HG03196 (cell line): ENCODE measurements around the gene TYMP.
A peak's percentile ranks its signal among the peaks of the same experiment; 100 is the strongest.
"Not testable (repeated sequence)": the region's sequence is repeated elsewhere in the genome, so short reads cannot be mapped to it uniquely, and the experiment has no call there.

Experiments
- ATAC-seq: cut with Tn5 transposase; IDR thresholded peaks from one replicate; pipeline ENCODE4 v1.9.1; 2021; ENCODE audit not compliant: unreplicated experiment

TYMP gene

DNA sequence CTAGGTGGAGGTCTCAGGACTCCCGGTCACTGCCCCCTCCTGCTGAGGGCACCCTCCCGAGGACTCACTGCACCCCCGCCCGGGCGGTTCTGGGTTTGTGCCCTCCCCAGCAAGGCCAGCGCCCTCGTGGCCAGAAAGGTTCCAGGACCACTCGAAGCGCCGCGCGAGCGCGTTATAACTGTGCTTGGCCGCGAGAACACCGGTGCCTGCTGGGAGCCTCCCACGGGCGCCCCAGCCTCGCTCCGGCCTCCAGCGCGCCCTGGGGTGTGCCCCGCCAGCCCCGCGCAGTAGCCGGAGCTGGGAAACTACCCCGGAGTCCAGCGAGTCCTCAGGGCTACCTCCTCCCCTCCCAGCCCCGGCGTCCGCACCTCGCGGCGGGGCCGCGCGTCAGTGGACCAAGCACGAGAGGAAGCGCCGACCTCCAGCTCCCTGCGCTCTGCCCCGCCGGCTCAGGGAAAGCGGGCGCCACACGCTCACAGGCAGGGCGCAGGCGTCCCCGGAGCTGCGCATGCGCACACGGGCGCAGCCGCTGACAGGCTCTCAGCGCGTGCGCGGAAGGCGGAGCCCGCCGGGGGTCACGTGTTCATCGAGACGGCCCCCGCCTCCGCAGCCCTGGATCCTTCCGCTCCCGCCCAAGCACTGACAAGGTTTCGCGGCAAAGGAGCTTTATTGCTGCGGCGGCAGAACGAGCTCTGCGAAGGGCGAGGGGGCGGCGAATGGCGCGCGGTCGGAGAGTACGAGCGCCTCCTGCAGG, 4.5 kb downstream of the TYMP start, which contains the start of gene SCO2:
Gene SCO2, minus strand, starts transcription at position 495 of the 754 bp plus-strand sequence. CDS start 1,187 bp downstream, outside the sequence.
- peak; percentile 38 for ATAC-seq

DNA sequence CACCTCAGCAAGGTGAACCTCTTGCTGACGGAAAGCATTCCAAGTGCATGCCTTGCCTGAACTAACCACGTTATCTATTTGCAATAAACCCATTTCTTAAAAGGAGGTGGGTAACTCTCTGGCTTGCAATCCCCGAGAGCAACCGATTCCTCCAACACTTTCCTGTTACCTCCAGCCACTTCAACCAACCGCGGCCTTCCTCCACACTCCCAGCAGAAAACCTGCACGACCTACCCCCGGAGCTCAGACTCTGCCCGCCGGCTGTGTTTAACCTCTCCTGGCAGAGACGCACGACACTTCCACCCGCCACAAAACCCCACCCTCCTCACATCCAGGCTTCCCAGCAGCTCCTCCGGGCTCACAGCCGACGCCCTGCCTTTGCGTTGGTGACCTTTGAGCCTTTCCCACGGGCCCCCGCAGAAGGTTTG, 5.1 kb downstream of the TYMP start:
- ATAC-seq, result no peak

DNA sequence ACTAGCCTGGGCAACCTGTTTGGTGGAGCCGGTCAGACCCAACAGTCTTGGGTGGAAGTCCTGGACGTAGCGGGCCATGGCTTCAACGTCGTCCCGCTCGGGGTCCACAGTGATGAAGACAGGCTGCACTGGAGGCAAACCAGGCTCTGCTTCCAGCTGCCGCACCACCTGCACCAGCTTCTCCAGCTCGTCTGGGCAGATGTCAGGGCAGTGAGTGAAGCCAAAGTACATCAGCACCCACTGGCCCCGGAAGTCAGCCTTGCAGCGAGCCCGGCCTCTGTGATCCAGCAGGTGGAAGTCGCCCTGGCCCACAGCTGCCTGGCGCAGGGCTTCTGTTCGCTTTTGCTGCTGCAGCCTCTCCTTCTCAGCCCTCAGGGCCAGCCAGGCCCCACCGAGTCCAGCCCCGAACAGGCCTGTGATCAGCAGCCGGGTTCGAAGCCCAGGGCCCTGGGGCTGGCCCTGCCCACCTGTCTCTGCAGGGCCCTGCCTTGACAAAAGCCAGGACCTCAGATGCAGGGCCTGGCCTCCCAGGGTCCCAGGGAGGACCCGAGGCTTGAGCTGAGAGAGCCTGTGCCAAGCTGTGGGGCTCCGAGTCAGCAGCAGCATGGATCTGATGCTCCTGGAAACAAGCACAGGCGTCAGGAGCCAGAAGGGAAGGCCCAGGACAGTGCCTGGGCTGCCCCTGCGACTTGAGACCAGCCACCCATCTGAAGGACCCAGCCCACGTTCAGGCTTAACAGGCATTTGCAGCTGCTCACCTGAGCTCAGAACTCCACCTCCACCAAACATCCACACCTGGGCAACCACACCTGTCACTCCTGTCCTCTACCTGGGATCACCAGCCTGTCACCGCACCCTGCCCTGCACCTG, 5.8 kb downstream of the TYMP start:
- no peak for ATAC-seq

DNA sequence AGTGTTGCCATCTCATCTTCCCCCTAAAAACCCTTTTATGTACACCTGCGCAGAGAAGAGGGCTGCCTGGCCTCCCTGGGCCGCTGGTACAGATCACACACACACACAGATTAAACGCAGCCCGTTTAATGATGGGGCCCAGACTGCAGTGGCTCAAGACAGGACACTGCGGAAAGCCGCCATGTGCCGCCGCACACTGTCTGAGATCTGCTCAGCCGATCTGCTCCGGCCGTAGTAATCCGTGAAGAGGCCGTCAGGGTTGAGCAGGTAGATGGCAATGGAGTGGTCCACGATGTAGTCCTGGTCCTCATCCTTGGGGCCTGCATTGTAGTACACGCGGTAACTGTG, 6.4 kb downstream of the TYMP start:
- no peak for ATAC-seq

DNA sequence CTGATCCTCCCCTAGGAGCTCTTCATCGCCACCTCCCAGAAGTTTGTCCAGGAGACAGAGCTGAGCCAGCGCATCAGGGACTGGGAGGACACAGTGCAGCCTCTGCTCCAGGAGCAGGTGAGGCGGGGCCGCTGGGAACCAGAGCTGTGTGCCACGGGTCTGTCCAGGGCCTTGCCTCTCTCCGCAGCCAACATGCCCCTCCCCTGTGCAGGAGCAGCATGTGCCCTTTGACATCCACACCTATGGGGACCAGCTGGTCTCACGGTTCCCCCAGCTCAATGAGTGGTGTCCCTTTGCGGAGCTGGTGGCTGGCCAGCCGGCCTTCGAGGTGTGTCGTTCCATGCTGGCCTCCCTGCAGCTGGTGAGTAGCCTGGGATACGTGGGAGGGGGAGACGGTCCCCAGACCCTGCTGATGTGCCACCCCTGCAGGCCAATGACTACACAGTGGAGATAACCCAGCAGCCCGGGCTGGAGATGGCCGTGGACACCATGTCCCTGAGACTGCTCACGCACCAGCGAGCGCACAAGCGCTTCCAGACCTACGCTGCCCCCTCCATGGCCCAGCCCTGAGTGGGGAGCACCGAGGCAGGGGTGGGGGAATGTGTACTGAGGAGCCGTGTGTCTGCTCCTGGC, 6.9 kb downstream of the TYMP start:
- no peak for ATAC-seq

DNA sequence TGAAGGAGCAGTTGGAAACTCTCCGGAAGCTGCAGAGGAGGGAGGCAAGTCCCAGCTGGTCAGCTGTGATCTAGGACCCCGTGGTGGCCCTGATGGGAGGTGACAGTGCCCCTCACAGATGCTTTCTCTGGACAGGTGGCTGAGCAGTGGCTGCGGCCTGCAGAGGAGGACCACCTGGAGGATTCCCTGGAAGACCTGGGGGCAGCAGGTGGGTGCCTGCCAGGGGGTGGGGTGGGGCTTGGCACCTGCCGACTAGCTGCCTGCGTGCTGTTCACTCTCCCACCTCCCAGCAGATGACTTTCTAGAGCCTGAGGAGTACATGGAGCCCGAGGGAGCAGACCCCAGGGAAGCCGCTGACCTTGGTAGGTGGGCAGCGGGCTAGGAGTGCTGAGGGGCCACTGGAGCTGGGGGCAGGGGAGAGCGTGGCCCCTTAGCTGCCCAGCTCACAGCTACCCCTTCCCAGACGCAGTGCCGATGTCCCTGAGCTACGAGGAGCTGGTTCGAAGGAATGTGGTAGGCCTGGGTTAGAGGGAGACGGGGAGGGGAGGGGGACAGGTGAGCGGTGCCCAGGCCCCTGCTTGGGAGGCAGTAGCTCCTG, 7.5 kb downstream of the TYMP start:
- ATAC-seq, result no peak

DNA sequence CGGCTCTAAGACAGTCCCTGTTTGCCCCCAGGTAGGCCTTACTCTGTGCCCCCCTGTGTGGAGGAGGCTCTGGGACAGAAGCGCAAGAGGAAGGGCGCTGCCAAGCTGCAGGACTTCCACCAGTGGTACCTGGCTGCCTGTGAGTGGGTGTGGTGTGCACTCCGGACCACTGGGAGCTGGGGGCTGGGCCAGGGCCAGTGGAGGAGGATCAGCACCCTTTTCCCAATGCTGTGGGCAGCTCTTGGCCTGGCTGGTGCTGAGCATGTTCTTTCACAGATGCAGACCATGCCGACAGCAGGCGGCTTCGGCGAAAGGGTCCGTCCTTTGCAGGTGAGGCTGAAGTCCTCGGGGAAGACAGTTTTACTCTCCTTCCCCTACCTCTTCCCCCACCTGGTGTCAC, 8.1 kb downstream of the TYMP start:
- no peak for ATAC-seq

DNA sequence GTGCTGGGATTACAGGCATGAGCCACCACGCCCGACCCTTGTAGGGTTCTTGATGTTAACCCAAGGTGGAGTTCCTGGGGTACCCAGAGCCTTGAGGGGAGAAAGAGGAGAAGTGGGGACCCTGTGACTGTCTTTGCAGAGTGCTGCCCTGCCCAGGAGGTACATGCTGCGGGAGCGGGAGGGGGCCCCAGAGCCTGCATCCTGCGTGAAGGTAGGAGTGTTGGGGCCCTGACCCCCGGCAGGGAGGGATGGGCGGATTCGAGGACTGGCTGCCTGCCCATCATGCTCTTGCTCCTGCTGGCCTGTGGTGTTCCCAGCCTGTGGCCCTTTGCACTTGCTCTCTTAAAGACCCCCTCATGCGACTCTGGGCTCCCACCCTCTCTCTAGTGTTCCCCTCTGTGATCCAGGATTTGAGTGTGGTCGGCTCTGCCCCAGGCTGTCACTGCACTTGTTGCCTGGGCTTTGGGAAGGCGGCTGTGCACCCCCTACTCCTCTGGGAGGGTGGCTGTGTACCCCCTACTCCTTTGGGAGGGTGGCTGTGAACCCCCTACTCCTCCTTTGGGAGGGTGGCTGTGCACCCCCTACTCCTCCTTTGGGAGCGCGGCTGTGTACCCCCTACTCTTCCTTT, 8.9 kb downstream of the TYMP start:
- ATAC-seq, result no peak

DNA sequence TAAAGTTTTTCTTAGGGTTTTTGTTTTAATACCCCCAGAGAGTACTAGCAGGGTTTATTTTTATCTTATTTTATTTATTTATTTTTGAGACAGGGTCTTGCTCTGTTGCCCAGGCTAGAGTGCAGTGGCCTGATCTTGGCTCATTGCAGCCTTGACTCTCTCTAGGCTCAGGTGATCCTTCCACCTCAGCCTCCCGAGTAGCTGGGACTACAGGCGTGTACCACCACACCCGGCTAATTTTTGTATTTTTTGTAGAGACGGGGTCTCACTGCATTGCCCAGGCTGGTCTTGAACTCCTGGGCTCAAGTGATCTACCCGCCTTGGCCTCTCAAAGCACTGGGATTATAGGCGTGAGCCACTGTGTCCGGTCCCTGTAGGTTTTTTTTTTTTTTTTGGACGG, 9.6 kb downstream of the TYMP start:
- not testable (repeated sequence) for ATAC-seq

DNA sequence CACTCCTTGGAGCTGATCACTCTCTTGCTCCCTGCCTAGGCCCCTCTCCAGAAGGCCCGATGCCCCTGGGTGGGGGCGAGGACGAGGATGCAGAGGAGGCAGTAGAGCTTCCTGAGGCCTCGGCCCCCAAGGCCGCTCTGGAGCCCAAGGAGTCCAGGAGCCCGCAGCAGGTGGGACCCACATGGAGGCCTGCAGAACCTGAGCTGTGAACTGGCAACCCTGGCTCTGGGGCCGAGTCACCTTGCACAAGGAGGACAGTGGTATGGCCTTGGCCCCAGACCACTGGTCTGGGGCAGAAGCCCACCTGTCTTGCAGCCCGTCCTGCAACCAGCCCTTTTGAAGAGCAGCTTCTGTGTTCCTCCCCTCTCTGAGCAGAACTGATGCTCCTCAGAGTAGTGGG, 10.7 kb downstream of the TYMP start:
- no peak for ATAC-seq

DNA sequence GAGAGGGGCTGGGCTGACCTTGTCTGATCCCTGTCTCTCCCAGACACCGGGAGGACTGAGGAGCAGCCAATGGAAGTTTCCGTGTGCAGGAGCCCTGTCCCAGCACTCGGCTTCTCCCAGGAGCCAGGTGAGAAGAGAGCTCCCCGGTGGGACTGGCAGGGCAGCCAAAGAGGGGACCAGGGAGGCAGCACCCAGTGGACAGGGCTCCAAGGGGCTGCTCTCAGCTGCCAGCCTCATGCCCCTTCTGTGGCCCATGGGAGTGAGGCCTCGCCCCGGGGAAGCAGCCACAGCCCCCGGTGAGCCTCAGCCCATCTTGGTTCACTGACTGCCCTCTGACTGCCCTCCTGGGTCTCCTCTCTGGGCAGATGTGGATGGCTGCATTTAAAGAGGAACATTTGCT, 11.2 kb downstream of the TYMP start:
- no peak for ATAC-seq

DNA sequence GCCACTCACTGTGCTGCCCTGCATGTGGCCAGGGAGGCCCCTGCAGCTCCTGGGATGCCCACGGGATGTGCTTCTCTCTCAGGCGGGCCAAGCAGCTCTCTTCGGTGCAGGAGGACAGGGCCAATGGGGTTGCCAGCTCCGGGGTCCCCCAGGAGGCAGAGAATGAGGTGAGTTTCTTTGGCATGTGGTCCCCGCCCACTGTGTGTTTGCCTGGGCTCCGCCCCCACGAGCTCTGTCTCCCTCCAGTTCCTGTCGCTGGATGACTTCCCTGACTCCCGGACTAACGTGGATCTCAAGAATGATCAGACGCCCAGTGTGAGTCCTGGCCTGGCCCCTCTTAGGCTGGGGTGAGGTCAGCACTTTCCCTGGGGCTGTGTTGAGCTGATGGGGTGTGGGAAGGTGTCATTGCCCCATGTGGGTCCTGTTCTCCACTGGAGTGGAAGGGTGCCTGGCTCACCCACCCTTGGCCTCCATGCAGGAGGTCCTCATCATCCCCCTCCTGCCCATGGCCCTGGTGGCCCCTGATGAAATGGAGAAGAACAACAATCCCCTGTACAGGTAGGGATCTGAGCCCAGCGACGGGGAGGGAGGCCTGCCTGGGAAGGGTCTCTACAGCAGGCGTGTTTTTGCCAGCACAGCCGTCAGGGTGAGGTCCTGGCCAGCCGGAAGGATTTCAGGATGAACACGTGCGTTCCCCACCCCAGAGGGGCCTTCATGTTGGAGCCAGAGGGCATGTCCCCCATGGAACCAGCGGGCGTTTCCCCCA, 12.1 kb downstream of the TYMP start:
- no peak for ATAC-seq

DNA sequence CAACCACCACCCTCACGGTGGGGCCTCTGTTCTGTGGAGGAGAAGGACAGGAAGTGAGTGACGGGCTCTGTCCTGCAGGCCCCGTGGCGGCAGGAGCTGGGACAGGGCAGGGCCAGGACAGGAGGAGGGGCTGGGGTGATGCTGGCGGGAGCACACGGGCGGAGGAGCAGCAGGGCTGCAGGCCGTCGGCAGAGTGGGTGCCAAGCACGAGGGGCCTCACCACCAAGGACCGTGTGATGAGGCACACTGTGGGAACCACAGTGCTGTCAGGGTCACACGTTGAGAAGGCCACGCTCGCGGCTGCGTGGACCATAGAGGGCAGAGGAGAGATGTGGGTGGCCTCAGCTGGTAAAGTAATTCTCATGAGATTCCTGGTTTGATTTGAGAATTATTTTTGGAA, 12.9 kb downstream of the TYMP start:
- no peak for ATAC-seq

DNA sequence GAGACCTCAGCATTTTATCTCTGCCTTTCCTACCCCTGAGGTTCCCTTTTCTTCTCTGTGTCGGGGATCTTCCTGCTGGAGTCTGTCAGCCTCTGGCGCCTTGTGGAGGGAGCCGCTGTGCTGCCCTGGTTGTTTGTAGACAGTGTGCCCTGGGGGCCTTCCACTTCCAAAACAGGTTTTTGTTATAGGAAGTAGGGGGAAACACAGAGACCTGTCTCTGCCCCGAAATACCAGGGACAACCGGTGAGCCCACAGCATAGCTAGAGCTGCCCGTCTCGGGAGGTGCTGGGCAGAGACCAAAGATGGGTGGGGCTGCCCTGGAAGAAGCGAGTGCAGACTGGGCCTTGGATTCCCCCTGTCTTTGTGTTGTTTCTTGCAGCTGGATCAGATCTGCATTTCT, 13.7 kb downstream of the TYMP start:
- ATAC-seq, result no peak

DNA sequence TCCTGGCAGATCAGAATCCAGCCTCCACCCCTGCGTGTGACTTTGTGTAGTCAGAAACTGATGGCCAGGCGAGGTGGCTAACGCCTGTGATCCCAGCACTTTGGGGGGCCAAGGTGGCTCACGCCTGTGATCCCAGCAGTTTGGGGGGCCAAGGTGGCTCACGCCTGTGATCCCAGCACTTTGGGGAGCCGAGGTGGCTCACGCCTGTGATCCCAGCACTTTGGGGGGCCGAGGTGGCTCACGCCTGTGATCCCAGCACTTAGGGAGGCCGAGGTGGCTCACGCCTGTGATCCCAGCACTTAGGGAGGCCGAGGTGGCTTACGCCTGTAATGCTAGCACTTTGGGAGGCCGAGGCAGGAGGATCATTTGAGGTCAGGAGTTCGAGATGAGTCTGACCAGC, 16.6 kb downstream of the TYMP start:
- ATAC-seq, result no peak

DNA sequence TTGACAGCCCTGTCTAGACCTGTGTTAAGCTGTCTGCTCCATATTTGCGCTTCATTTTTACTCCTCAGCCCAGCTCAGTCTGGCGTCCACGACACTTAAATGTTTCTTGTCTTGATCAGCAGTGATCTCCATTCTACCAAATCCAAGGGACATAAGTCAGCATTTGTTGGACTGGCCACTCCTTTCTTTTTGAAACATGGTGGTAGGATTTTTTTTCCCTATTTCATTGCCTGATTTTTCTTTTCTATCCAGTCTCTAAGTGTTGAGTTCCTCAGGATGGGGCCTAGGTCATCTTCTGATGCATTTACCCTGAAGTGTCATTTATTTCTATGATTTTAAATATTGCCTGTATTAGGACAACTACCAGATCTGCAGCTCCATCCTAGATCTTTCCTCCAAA, 20.9 kb downstream of the TYMP start:
- no peak for ATAC-seq

DNA sequence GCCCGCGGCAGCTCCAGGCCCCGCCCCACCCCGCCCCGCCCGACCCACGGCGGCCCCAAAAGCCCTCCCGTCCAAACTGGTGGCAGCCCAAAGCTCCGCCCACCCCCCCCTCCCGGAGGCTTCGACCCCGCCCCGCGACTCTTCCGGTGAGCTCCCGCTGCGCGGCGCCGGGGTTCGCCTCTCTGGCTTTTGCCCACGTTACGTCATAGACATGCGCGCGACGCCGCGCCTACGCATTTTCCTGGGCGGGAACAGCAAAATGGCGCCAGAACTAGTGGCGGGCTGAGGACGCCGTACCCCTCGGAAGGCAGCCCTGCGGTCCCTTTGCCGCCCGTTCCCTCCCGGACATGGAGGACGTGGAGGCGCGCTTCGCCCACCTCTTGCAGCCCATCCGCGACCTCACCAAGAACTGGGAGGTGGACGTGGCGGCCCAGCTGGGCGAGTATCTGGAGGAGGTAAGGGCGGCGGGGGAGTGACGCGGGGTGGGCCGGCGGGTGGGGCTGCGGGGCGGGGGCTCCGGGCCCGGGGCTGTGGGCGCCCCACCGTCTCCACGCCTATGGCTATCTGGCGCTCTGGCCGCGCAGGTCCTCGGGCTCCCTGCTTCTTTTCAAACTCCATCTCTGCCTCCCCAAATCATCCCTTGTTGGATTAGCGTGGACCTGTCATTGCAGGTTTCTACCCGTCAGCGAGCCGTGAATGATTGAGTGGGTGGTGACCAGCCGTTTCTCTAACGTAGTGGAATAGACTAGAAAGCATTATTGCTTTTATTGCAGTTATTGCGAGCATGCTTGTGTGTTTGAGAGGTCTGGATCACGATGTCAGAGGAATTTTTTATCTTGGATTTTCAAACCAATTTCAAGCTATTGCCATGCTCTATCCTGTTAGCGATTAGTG, 21.6 kb downstream of the TYMP start, which contains the start of gene NCAPH2:
Gene NCAPH2, plus strand, starts transcription at position 234 of the 894 bp plus-strand sequence. Its CDS starts 114 bp downstream, at position 348.
- peak; percentile 66 for ATAC-seq

DNA sequence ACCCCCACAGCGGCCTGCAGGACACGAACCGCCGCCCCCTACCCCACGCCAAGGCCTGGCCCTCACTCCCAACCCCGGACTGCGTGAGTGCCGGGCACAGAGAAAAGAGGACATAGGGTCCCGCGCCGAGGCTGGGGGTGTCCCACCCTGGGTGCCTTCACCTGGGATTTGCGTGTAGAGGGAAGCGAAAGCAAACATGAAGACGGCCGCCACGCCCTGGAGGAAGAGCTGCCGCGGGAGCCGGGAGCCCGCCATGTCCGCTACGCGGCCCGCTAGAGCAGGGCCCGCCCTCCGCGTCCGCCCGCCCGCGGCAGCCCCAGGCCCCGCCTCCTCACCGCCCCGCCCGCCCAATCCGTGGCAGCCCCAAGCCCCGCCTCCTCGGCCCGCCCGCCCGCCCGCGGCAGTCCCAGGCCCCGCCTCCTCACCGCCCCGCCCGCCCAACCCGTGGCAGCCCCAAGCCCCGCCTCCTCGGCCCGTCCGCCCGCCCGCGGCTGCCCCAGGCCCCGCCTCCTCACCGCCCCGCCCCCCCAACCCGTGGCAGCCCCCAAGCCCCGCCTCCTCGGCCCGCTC, 22.3 kb downstream of the TYMP start, which contains the start of gene LMF2:
Gene LMF2, minus strand, starts transcription at position 282 of the 570 bp plus-strand sequence. Its CDS starts 27 bp downstream, at position 255.
- ATAC-seq, result peak; percentile 40
